Type B pancreatic cell (in vitro differentiated cells): ENCODE data around the gene FILIP1L. TPM values are rescaled to one million over a fixed set of nuclear protein-coding genes. Genes with fewer than 3 reads are reported as not detected.
"Not testable (repeated sequence)": the region's sequence is repeated elsewhere in the genome, so short reads cannot be mapped to it uniquely, and the experiment has no call there.

Experiments
- DNase-seq: peaks from one replicate; pipeline ENCODE4 v3.0.0; 2021; ENCODE audit warnings: mixed read lengths; ENCODE audit not compliant: unreplicated experiment; ENCODE audit errors: extremely low spot score
- H3K27ac Mint-ChIP-seq: 2 replicates; pipeline ENCODE4 v1.8.0; 2021; ENCODE audit warnings: mild to moderate bottlenecking, mixed read lengths
- H3K27me3 Mint-ChIP-seq: 2 replicates; pipeline ENCODE4 v1.8.0; 2021; ENCODE audit warnings: mixed read lengths
- H3K36me3 Mint-ChIP-seq: 2 replicates; pipeline ENCODE4 v1.8.0; 2021; ENCODE audit warnings: mixed read lengths
- H3K4me1 Mint-ChIP-seq: one replicate; pipeline ENCODE4 v1.8.0; 2021; ENCODE audit warnings: mixed read lengths; ENCODE audit not compliant: unreplicated experiment
- H3K4me3 Mint-ChIP-seq: 2 replicates; pipeline ENCODE4 v1.8.0; 2021; ENCODE audit warnings: mild to moderate bottlenecking, mixed read lengths
- H3K9me3 Mint-ChIP-seq: 2 replicates; pipeline ENCODE4 v1.8.0; 2021; ENCODE audit warnings: mixed read lengths
- CTCF ChIP-seq: fragments of 200-600 bp; sonication (generic); conservative IDR thresholded peaks from 2 replicates; pipeline ENCODE4 v1.5.0; 2021; ENCODE audit warnings: antibody characterized with exemption, mild to moderate bottlenecking
- total RNA-seq: library from RNA; stranded (reverse); gene quantifications from 2 replicates; pipeline ENCODE4 v1.2.1, GENCODE V29; 2021; ENCODE audit warnings: low replicate concordance

Gene FILIP1L
- total RNA-seq, 1 donor from 2014 or later: 30.6 TPM

- Mint-ChIP-seq H3K27me3 (no peaks in the 10 kb centered on the region), H3K27ac (no peak overlapping the region), H3K4me1 (peaks cover 38% of the 10 kb centered on the region), H3K9me3 (peaks cover 5% of the 10 kb centered on the region), H3K4me3 (no peak overlapping the region), H3K36me3 (peaks cover 4% of the 10 kb centered on the region)
- no peak for TF ChIP-seq CTCF
- DNase-seq: no peak
Observed at GRCh38 chr3:100099621-100100020, 14.7 kb downstream of the FILIP1L start.

- no peak for DNase-seq
- TF ChIP-seq CTCF: no peak
- Mint-ChIP-seq H3K4me3 (no peak overlapping the region), H3K36me3 (peaks cover 4% of the 10 kb centered on the region), H3K9me3 (peaks cover 5% of the 10 kb centered on the region), H3K27me3 (no peaks in the 10 kb centered on the region), H3K27ac (no peak overlapping the region), H3K4me1 (peaks cover 35% of the 10 kb centered on the region)
Observed at GRCh38 chr3:100098784-100099070, 15.6 kb downstream of the FILIP1L start.

- Mint-ChIP-seq H3K27ac (peak overlapping the region; percentile 64), H3K4me1 (peaks cover 29% of the 10 kb centered on the region), H3K9me3 (peaks cover 5% of the 10 kb centered on the region), H3K27me3 (no peaks in the 10 kb centered on the region), H3K36me3 (peaks cover 4% of the 10 kb centered on the region), H3K4me3 (peak overlapping the region; percentile 30)
- no peak for DNase-seq
- TF ChIP-seq CTCF: no peak
Observed at GRCh38 chr3:100097919-100098783, 16.1 kb downstream of the FILIP1L start.

GRCh38 chr3:100096866-100097265 is 17.4 kb downstream of the FILIP1L start:
- Mint-ChIP-seq H3K27ac (no peak overlapping the region), H3K4me1 (peaks cover 28% of the 10 kb centered on the region), H3K4me3 (no peak overlapping the region), H3K9me3 (peaks cover 5% of the 10 kb centered on the region), H3K36me3 (peaks cover 4% of the 10 kb centered on the region), H3K27me3 (no peaks in the 10 kb centered on the region)
- no peak for TF ChIP-seq CTCF
- no peak for DNase-seq

GRCh38 chr3:100096286-100096685 is 18.0 kb downstream of the FILIP1L start:
- not testable (repeated sequence) for H3K27ac Mint-ChIP-seq, DNase-seq, H3K9me3 Mint-ChIP-seq, H3K36me3 Mint-ChIP-seq, H3K4me3 Mint-ChIP-seq, H3K27me3 Mint-ChIP-seq
- H3K4me1 Mint-ChIP-seq: peaks cover 28% of the 10 kb centered on the region

GRCh38 chr3:100093831-100094230 is 20.5 kb downstream of the FILIP1L start:
- no peak for DNase-seq
- no peak overlapping the region for H3K4me3 Mint-ChIP-seq
- H3K27ac Mint-ChIP-seq: no peak overlapping the region
- H3K36me3 Mint-ChIP-seq: no peaks in the 10 kb centered on the region
- peaks cover 39% of the 10 kb centered on the region for H3K4me1 Mint-ChIP-seq
- no peaks in the 10 kb centered on the region for H3K27me3 Mint-ChIP-seq
- H3K9me3 Mint-ChIP-seq: no peaks in the 10 kb centered on the region
- TF ChIP-seq CTCF: no peak
